Colonic mucosa (tissue), 4 donors: ENCODE measurements around the gene LEKR1. TPM values are rescaled to one million over a fixed set of nuclear protein-coding genes. Genes with fewer than 3 reads are reported as not detected.

Source experiments
- DNase-seq: peaks from one replicate; pipeline ENCODE4 v3.0.0-alpha.2; 2020
- H3K27ac ChIP-seq: fragments of 200-600 bp; one replicate; pipeline ENCODE4 v1.8.0; 2021
- H3K27me3 ChIP-seq: fragments of 200-600 bp; one replicate; pipeline ENCODE4 v1.8.0; 2021
- H3K36me3 ChIP-seq: fragments of 200-600 bp; one replicate; pipeline ENCODE4 v1.8.0; 2021
- H3K4me1 ChIP-seq: fragments of 200-600 bp; one replicate; pipeline ENCODE4 v1.8.0; 2021; ENCODE audit warnings: mild to moderate bottlenecking
- H3K4me3 ChIP-seq: fragments of 200-600 bp; one replicate; pipeline ENCODE4 v1.8.0; 2021
- H3K9ac ChIP-seq, 2 donors: one replicate each; pipeline ENCODE4 v1.7.0; 2013; ENCODE audit warnings: control low read depth in 2 of 2, low read depth in 2 of 2, low read length in 2 of 2
- H3K9me3 ChIP-seq: fragments of 200-600 bp; one replicate; pipeline ENCODE4 v1.8.0; 2021
- intact Hi-C: fragments of 100-400 bp; cut with DNase I; formaldehyde crosslinking; loops from one replicate; pipeline ENCODE4 v1.14.1; 2022
- total RNA-seq, 2 donors: library from RNA; stranded (reverse); fragmentation: NEBNext Ultra II Directional in 1 of 2; extraction: Animal tissue kit (Norgen Biotek cat#: 25700) in 1 of 2; gene quantifications; one replicate each; pipeline ENCODE4 v1.2.1, GENCODE V29; 2021
- TF ChIP-seq, protein P1 (sequence below): fragments of 200-600 bp; IDR thresholded peaks from one replicate; pipeline ENCODE4 v1.8.0; 2022; ENCODE audit warnings: antibody characterized with exemption, mild to moderate bottlenecking
- donor health status: healthy.
- donor health status: DM: no; HTN: no; CAD: no.
- donor health status: DM: no; HTN: no; CAD: no.

The LEKR1 gene
- total RNA-seq, 2 donors from 2014 or later: 1.6 to 2.0 TPM

- H3K4me3 ChIP-seq: no peak overlapping the region
- intact Hi-C loops: no loop called here
- H3K9ac ChIP-seq: no peak overlapping the region
- H3K9me3 ChIP-seq: no peaks in the 10 kb centered on the region
- DNase-seq: no peak
- no peaks in the 10 kb centered on the region for H3K27me3 ChIP-seq
- no peak overlapping the region for H3K27ac ChIP-seq
- H3K36me3 ChIP-seq: no peaks in the 10 kb centered on the region
- TF ChIP-seq, protein P1, sequence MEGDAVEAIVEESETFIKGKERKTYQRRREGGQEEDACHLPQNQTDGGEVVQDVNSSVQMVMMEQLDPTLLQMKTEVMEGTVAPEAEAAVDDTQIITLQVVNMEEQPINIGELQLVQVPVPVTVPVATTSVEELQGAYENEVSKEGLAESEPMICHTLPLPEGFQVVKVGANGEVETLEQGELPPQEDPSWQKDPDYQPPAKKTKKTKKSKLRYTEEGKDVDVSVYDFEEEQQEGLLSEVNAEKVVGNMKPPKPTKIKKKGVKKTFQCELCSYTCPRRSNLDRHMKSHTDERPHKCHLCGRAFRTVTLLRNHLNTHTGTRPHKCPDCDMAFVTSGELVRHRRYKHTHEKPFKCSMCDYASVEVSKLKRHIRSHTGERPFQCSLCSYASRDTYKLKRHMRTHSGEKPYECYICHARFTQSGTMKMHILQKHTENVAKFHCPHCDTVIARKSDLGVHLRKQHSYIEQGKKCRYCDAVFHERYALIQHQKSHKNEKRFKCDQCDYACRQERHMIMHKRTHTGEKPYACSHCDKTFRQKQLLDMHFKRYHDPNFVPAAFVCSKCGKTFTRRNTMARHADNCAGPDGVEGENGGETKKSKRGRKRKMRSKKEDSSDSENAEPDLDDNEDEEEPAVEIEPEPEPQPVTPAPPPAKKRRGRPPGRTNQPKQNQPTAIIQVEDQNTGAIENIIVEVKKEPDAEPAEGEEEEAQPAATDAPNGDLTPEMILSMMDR: no peak
- no peaks in the 10 kb centered on the region for H3K4me1 ChIP-seq
These were observed 195.5 kb downstream of the LEKR1 start for GRCh38 chr3:157021679-157022078.

DNA sequence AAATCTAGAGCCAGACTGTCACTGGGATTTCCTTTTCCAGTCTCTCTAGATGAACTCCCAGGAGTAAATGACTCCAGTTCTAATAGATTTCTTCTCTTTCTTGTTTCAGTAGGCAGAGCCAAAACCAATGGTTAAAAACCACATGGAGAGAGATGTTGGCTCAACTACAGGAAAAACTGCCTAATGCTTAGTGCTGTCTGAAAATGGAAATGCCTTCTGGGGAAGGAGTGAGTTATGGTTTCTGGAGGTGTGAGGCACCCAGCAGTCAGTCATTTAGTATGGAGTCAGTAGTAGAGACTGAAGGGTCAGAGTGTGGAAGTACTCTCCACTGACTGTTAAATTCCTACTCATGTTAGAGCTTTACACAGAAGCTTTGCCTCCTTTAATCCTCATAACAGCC lies 197.1 kb downstream of the LEKR1 start:
- H3K4me3 ChIP-seq: no peak overlapping the region
- no peaks in the 10 kb centered on the region for H3K27me3 ChIP-seq
- no peaks in the 10 kb centered on the region for H3K36me3 ChIP-seq
- H3K9me3 ChIP-seq: no peaks in the 10 kb centered on the region
- TF ChIP-seq, protein P1: no peak
- no peak overlapping the region for H3K9ac ChIP-seq
- H3K4me1 ChIP-seq: no peaks in the 10 kb centered on the region
- H3K27ac ChIP-seq: no peak overlapping the region
- no peak for DNase-seq
- intact Hi-C loops: no loop called here

GRCh38 chr3:157026091-157026490 lies 199.9 kb downstream of the LEKR1 start:
- Histone ChIP-seq H3K36me3 (no peaks in the 10 kb centered on the region), H3K27ac (no peak overlapping the region), H3K4me1 (no peaks in the 10 kb centered on the region), H3K27me3 (no peaks in the 10 kb centered on the region), H3K4me3 (no peak overlapping the region), H3K9ac (no peak overlapping the region), H3K9me3 (no peaks in the 10 kb centered on the region)
- no peak for DNase-seq
- TF ChIP-seq, protein P1: no peak
- intact Hi-C loops: no loop called here

DNA sequence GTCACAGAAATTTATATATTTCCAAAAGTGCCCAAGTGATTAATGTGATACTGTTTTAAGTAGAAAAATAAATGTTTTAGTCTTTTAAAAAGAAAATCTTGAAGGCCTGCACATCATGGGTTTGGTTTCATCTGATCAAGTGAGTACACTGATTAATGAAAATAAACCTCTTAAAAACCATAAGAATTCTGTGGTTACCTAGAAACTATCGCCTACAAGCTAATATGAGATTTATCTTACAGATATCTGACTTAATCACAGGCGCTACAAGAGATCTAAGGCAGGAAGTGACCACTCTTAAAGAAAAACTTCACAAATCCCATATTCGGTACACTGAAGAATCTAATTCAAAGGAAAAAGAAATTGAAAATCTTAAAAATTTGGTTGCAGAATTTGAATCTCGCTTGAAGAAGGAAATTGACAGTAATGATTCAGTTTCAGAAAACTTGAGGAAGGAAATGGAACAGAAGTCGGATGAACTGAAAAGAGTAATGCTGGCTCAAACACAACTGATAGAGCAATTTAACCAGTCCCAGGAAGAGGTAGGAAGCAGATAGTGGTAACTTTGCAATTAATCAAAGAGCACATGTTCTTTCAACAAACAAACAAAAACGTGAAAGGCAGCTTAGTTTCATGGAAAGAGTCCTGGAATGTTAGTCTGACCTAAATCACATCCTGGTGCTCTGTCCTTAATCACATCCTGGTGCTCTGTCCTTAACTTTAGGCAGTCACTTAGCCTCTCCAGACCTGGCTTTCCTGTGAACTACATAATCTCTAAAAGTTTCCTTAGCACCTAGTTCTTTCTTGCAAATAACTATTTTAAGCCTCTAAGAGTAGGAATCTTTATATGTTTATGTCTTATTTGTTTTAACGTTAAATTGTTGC lies 201.9 kb downstream of the LEKR1 start:
- Histone ChIP-seq H3K4me1 (no peaks in the 10 kb centered on the region), H3K4me3 (no peak overlapping the region), H3K27ac (no peak overlapping the region), H3K36me3 (no peaks in the 10 kb centered on the region), H3K9me3 (no peaks in the 10 kb centered on the region), H3K27me3 (no peaks in the 10 kb centered on the region), H3K9ac (no peak overlapping the region)
- intact Hi-C loops: no loop called here
- no peak for DNase-seq
- TF ChIP-seq, protein P1: no peak

GRCh38 chr3:157029365-157029790 lies 203.2 kb downstream of the LEKR1 start:
- intact Hi-C loops: no loop called here
- H3K4me1 ChIP-seq: no peaks in the 10 kb centered on the region

More at GRCh38 chr3:157029365-157029790, 203.2 kb downstream of the LEKR1 start:
- H3K27ac ChIP-seq: no peak overlapping the region
- no peaks in the 10 kb centered on the region for H3K36me3 ChIP-seq
- no peak overlapping the region for H3K4me3 ChIP-seq
- no peaks in the 10 kb centered on the region for H3K27me3 ChIP-seq
- TF ChIP-seq, protein P1: no peak
- no peaks in the 10 kb centered on the region for H3K9me3 ChIP-seq
- H3K9ac ChIP-seq: no peak overlapping the region
- no peak for DNase-seq
